ENCODE results near the gene AP2S1.

DNA sequence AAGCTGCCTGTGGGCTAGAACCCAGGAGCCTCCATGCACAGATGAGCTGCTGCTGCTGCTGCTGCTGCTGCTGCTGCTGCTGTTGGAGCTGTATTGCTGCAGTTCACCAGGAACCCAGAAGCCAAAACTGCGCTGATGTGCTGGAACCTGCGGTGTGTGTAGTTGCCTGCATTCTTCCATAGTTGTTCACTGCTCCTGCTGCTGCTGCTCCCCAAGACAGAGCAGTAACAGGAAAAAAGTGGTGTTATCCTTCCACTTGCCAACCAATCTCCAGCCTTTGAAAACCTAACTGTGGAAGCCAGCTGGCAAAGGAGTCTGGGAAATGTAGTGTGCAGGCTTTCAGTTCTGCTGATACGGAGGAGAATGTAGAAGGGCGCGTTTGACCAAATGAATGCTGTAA is 48.1 kb upstream of the AP2S1 start:
- TF ChIP-seq, protein P1, sequence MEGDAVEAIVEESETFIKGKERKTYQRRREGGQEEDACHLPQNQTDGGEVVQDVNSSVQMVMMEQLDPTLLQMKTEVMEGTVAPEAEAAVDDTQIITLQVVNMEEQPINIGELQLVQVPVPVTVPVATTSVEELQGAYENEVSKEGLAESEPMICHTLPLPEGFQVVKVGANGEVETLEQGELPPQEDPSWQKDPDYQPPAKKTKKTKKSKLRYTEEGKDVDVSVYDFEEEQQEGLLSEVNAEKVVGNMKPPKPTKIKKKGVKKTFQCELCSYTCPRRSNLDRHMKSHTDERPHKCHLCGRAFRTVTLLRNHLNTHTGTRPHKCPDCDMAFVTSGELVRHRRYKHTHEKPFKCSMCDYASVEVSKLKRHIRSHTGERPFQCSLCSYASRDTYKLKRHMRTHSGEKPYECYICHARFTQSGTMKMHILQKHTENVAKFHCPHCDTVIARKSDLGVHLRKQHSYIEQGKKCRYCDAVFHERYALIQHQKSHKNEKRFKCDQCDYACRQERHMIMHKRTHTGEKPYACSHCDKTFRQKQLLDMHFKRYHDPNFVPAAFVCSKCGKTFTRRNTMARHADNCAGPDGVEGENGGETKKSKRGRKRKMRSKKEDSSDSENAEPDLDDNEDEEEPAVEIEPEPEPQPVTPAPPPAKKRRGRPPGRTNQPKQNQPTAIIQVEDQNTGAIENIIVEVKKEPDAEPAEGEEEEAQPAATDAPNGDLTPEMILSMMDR (IDR thresholded peaks at IDR 0.05) = no peak
- TF ChIP-seq POLR2A (IDR thresholded peaks at IDR 0.05) = no peak
